GM21717 (cell line): ENCODE data around the gene TBKBP1.
A peak's percentile ranks its signal among the peaks of the same experiment; 100 is the strongest.
"Not testable (repeated sequence)": the region's sequence is repeated elsewhere in the genome, so short reads cannot be mapped to it uniquely, and the experiment has no call there.

Experiments
- ATAC-seq: cut with Tn5 transposase; IDR thresholded peaks from one replicate; pipeline ENCODE4 v1.9.1; 2021; ENCODE audit warnings: mild to moderate bottlenecking, moderate library complexity; ENCODE audit not compliant: unreplicated experiment

The TBKBP1 gene

GRCh38 chr17:47730681-47731080 is 36.7 kb downstream of the TBKBP1 start:
- ATAC-seq, result no peak

- no peak for ATAC-seq
Observed at GRCh38 chr17:47731396-47731795, 37.4 kb downstream of the TBKBP1 start.

GRCh38 chr17:47732399-47733046 is 38.6 kb downstream of the TBKBP1 start:
- no peak for ATAC-seq

DNA sequence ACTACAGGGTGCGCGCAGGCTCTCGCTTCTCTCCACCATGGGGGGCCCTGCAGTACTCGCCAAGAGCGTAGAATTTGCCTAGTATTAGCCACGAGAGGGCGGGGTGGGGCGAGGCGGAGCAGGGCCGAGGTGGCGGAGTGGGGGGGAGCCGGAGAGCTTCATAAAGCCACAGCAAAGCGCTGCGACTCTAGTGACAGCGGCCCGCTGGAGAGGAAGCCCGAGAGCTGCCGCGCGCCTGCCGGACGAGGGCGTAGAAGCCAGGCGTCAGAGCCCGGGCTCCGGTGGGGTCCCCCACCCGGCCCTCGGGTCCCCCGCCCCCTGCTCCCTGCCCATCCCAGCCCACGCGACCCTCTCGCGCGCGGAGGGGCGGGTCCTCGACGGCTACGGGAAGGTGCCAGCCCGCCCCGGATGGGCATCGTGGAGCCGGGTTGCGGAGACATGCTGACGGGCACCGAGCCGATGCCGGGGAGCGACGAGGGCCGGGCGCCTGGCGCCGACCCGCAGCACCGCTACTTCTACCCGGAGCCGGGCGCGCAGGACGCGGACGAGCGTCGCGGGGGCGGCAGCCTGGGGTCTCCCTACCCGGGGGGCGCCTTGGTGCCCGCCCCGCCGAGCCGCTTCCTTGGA is 39.2 kb downstream of the TBKBP1 start, which contains the start of gene TBX21:
TBX21 (plus strand) TSS at position 190 of the 627 bp plus-strand sequence; CDS start at position 409, 219 bp downstream.
- peak; percentile 49 for ATAC-seq

DNA sequence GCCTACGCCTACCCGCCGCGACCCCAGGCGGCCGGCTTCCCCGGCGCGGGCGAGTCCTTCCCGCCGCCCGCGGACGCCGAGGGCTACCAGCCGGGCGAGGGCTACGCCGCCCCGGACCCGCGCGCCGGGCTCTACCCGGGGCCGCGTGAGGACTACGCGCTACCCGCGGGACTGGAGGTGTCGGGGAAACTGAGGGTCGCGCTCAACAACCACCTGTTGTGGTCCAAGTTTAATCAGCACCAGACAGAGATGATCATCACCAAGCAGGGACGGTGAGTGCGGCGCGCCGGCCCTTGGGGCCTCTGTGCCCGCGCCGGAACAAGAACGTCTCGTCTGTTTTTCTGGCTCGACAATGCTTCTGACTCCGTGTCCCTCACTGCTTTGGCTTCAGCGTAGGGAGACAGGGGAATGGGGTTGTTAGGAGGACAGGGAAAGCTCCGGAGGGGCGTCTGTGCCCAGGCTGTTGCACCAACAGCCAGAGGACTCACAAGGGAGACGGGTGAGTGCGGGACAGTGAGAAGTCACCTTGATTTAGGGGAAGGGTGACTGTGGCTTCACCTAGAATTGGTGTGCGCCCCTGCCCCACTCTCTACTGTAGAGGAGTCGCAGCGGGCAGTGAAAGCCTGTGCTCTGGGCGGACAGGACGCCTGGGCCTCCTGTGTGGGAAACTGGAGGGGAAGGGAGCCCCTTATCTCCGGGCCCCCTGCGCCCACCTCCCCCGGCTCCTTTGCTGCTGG is 39.9 kb downstream of the TBKBP1 start:
- peak; percentile 4 for ATAC-seq

DNA sequence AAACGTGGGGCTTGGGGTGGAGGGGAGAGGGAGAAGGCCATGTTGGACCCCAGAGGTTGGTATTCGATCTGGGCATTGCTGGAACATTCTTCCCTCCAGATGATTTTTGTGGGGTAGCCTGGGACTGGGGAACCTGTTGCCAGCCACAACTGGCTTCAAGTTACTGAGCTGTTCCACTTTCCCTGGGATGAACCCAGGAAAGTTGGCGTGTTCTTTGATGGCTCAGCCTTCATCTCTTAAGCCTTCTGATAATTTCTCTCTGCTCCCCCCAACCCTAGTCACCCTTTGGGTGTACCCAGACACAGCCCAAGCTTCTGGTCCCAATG is 41.1 kb downstream of the TBKBP1 start:
- no peak for ATAC-seq

DNA sequence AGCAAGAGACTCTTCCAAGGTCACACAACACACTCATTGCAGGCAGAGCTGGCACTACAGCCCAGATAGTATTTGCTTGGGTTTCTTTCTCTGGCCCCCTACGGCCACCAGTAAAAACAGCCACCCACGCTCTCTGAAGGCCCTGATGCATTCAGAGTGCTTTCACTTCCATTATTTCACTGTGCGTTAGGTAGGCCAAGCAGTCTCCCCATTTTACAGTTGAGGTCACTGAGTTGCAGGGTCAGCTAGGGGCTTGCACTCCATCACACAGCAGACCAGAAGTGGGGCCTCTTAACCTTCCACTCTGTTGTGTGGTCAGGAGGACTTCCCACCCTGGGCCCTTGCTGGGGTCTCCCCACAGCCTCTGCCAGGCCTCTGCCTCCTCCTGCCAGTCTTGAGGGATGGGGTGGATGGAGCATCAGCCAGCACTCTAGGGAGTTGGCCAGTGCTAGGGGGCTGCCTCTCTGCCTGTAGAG is 41.6 kb downstream of the TBKBP1 start:
- no peak for ATAC-seq

DNA sequence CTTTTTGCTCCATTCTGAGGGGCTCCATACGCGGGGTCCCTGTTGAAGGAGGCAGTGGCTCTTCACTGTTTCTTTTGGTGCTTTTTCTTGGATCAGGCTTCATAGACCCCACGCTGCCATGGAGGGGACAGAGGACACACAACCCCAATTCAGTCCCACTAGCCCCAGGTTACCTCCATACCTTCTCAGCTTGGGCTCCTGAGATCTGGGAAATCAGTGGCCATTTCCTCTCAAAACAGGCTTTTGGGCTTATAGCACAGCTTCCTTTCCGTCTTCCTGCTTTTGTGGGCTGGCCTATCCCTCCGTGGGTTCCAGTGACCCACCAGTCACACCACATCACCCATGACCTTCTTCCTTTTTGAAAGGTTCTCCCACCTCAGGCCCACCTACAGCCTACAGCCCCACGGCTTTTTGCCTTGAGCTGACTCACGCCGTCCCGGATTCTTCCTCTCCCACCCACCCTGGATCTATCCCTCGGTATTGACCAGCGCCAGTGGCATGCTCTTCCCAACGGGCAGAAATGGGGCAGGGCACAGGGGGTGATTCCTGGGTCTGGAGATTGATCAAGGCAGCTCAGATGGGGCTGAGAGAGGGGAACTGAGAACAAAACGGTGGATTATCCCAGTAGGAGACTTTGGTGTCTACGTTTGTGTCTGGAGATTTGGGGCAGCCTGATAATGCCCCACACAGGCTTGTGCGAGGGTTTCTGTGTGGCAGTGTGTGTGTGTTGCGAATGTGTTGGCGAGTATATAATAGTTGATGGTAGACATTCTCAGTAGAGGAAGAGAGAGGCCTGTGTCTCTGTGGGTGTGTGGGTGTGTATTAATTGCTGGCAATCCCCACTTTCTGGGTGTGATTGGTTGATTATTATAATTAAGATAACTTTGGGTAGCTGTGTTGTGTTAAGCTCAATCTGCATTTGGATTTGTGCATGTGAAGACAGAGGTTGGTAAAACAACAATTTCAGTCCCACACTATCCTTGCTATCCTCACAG is 42.8 kb downstream of the TBKBP1 start:
- ATAC-seq, result no peak

DNA sequence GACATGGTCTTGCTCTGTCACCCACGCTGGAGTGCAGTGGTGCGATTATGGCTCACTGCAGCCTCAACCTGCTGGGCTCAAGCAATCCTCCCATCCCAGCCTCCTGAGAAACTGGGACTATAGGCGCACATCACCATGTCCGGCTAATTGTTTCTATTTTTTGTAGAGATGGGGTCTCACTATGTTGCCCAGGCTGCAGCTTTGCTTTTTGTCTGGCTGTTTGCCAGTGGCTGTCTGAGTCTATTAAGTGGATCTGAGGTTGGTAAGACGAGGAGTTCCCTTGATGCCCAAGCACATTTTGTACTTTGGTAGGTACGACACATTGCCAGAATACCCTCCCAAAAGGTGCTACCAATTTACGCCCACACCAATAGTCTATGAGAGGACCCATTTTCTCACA is 44.2 kb downstream of the TBKBP1 start:
- no peak for ATAC-seq

- no peak for ATAC-seq
Observed at GRCh38 chr17:47739150-47739549, 45.2 kb downstream of the TBKBP1 start.

- ATAC-seq, result not testable (repeated sequence)
Observed at GRCh38 chr17:47739945-47740344, 46.0 kb downstream of the TBKBP1 start.

DNA sequence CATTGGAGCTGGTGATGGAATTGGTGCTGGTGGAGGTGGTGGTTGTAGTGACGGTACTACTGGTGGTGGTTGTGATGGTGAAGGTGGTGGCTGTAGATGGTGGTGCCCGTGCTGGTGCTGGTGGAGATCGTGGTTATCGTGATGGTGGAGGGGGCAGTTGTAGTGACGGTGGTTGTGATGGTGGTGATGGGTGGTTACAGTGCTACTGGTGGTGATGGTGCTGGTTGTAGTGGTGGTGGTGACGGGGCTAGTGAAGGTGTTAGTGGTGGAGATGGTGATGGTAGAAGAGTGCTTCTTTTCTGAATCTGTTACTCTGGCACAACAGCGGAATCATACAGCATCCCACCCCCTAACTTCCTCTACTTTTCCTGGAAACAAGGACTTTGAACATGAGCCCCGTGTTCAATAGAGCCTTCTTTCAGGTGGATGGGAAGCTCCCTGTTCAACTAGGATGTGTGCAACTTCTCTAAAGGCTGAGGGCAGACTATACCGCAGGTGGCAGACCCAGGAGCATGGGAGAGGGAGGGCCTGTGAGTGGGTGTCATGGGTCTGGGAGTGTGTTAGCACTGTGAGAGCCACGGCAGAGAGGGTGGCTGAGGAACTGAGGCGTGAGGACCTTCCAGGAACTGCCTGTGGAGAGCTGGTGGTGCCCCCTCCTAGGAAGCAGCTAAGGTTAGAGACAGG is 47.3 kb downstream of the TBKBP1 start:
- no peak for ATAC-seq

GRCh38 chr17:47741793-47742145 is 47.8 kb downstream of the TBKBP1 start:
- no peak for ATAC-seq

DNA sequence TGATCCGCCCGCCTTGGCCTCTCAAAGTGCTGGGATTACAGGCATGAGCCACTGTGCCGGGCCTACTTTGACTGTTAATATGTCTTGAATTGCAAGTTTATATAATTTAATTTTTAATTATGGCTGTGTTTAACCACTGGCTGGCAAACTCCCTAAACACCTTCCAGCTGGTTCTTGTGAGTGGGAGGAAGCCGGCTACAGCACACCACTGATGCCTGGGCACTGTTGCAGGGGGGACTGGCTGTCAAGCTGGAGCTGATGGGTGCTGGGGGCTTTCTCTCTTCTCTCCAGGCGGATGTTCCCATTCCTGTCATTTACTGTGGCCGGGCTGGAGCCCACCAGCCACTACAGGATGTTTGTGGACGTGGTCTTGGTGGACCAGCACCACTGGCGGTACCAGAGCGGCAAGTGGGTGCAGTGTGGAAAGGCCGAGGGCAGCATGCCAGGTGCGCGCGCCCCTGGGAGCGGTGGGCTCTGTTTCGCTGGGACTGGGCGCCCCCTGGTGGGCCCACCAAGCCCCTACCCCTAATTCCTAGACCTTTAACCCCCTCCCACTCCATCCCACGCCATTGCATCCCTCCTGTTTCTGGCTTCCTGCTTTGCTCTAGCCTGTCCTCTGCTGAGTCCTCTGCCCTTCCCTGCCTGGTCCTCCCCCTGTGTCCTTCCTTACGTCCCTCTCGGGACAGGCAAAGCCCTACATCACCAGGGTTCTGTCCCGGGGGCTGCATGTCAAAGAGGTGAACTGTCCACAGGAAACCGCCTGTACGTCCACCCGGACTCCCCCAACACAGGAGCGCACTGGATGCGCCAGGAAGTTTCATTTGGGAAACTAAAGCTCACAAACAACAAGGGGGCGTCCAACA is 48.6 kb downstream of the TBKBP1 start:
- ATAC-seq, result no peak

DNA sequence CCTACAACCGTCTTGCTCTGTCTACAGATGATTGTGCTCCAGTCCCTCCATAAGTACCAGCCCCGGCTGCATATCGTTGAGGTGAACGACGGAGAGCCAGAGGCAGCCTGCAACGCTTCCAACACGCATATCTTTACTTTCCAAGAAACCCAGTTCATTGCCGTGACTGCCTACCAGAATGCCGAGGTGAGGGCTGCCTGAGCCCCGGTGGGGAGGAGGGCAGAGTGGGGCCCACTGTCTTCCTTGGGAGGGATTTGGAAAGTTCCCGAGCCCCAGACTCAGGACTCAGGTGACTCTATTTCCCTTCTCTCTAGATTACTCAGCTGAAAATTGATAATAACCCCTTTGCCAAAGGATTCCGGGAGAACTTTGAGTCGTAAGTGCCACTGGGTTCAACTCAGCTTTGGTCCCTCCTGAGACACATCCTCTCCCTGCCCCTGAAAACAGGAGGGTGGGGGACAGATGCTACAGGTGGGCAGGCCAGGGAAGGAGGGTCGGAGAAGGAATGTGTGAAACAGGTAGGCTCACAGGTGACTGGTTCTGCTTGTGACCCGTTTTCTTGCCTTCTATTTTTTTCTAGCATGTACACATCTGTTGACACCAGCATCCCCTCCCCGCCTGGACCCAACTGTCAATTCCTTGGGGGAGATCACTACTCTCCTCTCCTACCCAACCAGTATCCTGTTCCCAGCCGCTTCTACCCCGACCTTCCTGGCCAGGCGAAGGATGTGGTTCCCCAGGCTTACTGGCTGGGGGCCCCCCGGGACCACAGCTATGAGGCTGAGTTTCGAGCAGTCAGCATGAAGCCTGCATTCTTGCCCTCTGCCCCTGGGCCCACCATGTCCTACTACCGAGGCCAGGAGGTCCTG is 50.4 kb downstream of the TBKBP1 start:
- ATAC-seq, result no peak

DNA sequence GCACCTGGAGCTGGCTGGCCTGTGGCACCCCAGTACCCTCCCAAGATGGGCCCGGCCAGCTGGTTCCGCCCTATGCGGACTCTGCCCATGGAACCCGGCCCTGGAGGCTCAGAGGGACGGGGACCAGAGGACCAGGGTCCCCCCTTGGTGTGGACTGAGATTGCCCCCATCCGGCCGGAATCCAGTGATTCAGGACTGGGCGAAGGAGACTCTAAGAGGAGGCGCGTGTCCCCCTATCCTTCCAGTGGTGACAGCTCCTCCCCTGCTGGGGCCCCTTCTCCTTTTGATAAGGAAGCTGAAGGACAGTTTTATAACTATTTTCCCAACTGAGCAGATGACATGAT is 51.0 kb downstream of the TBKBP1 start:
- ATAC-seq, result no peak

GRCh38 chr17:47751471-47751870 is 57.5 kb downstream of the TBKBP1 start:
- no peak for ATAC-seq

- no peak for ATAC-seq
Observed at GRCh38 chr17:47757386-47757785, 63.4 kb downstream of the TBKBP1 start.
